ENCODE measurements around the gene MYLIP.

MYLIP gene

GRCh38 chr6:16108921-16109658 is 19.8 kb upstream of the MYLIP start:
- no peak for DNase-seq

- peak; percentile 27 for DNase-seq
These were observed 19.1 kb upstream of the MYLIP start for GRCh38 chr6:16109659-16110305.

- no peak for DNase-seq
These were observed 10.1 kb upstream of the MYLIP start for GRCh38 chr6:16118825-16119224.

- DNase-seq: no peak
These were observed 7.5 kb upstream of the MYLIP start for GRCh38 chr6:16121339-16121738.

GRCh38 chr6:16122197-16122596 is 6.7 kb upstream of the MYLIP start:
- no peak for DNase-seq

- no peak for DNase-seq
These were observed 4.4 kb upstream of the MYLIP start for GRCh38 chr6:16124198-16125180.

GRCh38 chr6:16126056-16126455 is 2.8 kb upstream of the MYLIP start:
- DNase-seq: no peak

- DNase-seq: no peak
These were observed 2.0 kb upstream of the MYLIP start for GRCh38 chr6:16126861-16127260.

- DNase-seq: no peak
These were observed 1.4 kb upstream of the MYLIP start for GRCh38 chr6:16127471-16127870.

GRCh38 chr6:16129623-16130401 is 926 bp downstream of the MYLIP start:
- DNase-seq: peak; percentile 7

- no peak for DNase-seq
These were observed 1.6 kb downstream of the MYLIP start for GRCh38 chr6:16130437-16130891.

GRCh38 chr6:16130932-16131387 is 2.1 kb downstream of the MYLIP start:
- DNase-seq: peak; percentile 91

GRCh38 chr6:16132909-16133308 is 4.0 kb downstream of the MYLIP start:
- DNase-seq: no peak

GRCh38 chr6:16134430-16134829 is 5.5 kb downstream of the MYLIP start:
- DNase-seq: no peak

- no peak for DNase-seq
These were observed 6.2 kb downstream of the MYLIP start for GRCh38 chr6:16135066-16135465.

- DNase-seq: no peak
These were observed 7.2 kb downstream of the MYLIP start for GRCh38 chr6:16136091-16136490.

- peak; percentile 54 for DNase-seq
These were observed 8.0 kb downstream of the MYLIP start for GRCh38 chr6:16136621-16137450.

GRCh38 chr6:16137451-16137801 is 8.5 kb downstream of the MYLIP start:
- DNase-seq: peak; percentile 18

GRCh38 chr6:16139556-16139955 is 10.7 kb downstream of the MYLIP start:
- DNase-seq: no peak

GRCh38 chr6:16140607-16141006 is 11.7 kb downstream of the MYLIP start:
- no peak for DNase-seq

GRCh38 chr6:16141514-16141913 is 12.6 kb downstream of the MYLIP start:
- DNase-seq: no peak

GRCh38 chr6:16145038-16145437 is 16.2 kb downstream of the MYLIP start:
- no peak for DNase-seq

Data from inflammatory macrophage treated with lipopolysaccharide for 4 hours (primary cell).